Smooth muscle cell (in vitro differentiated cells): ENCODE data around the gene PSMD13. TPM values are rescaled to one million over a fixed set of nuclear protein-coding genes. Genes with fewer than 3 reads are reported as not detected.

ENCODE experiments used
- DNase-seq: peaks from one replicate; lab custom pipeline; 2025; ENCODE audit not compliant: unreplicated experiment; lab: John Stamatoyannopoulos, UW
- H2AFZ ChIP-seq: fragments of 200-600 bp; sonication (generic); 2 replicates; pipeline ENCODE4 v1.6.0; 2016; ENCODE audit warnings: antibody characterized with exemption, low read depth, mild to moderate bottlenecking
- H3F3A ChIP-seq: fragments of 200-600 bp; sonication (generic); 2 replicates; pipeline ENCODE4 v1.6.0; 2017; ENCODE audit warnings: antibody characterized with exemption, low read depth
- H3K27ac ChIP-seq: fragments of 200-600 bp; sonication (generic); 2 replicates; pipeline ENCODE4 v1.5.1; 2016; ENCODE audit warnings: low read depth, mild to moderate bottlenecking
- H3K27me3 ChIP-seq: fragments of 200-600 bp; sonication (generic); 2 replicates; pipeline ENCODE4 v1.6.1; 2016; ENCODE audit warnings: low read depth, mild to moderate bottlenecking
- H3K36me3 ChIP-seq: fragments of 200-600 bp; sonication (generic); 2 replicates; pipeline ENCODE4 v1.5.1; 2016; ENCODE audit warnings: low read depth
- H3K4me1 ChIP-seq: fragments of 200-600 bp; sonication (generic); 2 replicates; pipeline ENCODE4 v1.5.1; 2016; ENCODE audit warnings: low read depth
- H3K4me2 ChIP-seq: fragments of 200-600 bp; sonication (generic); 2 replicates; pipeline ENCODE4 v1.6.0; 2016; ENCODE audit warnings: mild to moderate bottlenecking
- H3K4me3 ChIP-seq: fragments of 200-600 bp; sonication (generic); 2 replicates; pipeline ENCODE4 v1.5.1; 2016; ENCODE audit warnings: mild to moderate bottlenecking
- H3K79me2 ChIP-seq: fragments of 200-600 bp; sonication (generic); 2 replicates; pipeline ENCODE4 v1.6.0; 2016; ENCODE audit warnings: low read depth, mild to moderate bottlenecking
- H3K9ac ChIP-seq: fragments of 200-600 bp; sonication (generic); 2 replicates; pipeline ENCODE4 v1.6.0; 2016; ENCODE audit warnings: low read depth
- H3K9me3 ChIP-seq: fragments of 200-600 bp; sonication (generic); replicated peaks from 2 replicates; pipeline ENCODE4 v1.5.1; 2016; ENCODE audit warnings: low read depth
- H4K20me1 ChIP-seq: fragments of 200-600 bp; sonication (generic); 2 replicates; pipeline ENCODE4 v1.6.0; 2016; ENCODE audit warnings: low read depth
- WGBS: methylation state at CpG from one replicate; pipeline ENCODE4 v1.1.7; 2016; ENCODE audit warnings: low lambda C conversion rate; 5-methylcytosine and 5-hydroxymethylcytosine counted together
- polyA plus RNA-seq: library from polyadenylated mRNA; unstranded; fragments of >200 nt; fragmentation: Nextera tagmentation; extraction: Ambion mirVana; gene quantifications from 2 replicates; pipeline ENCODE4 v1.2.1, GENCODE V29; 2016
- total RNA-seq: library from RNA; depleted of rRNA; stranded (reverse); fragments of >200 nt; gene quantifications from 2 replicates; pipeline ENCODE4 v1.2.3, GENCODE V29; 2014
- TF ChIP-seq, protein P1 (sequence below): fragments of 200-600 bp; sonication (generic); IDR thresholded peaks from 2 replicates; pipeline ENCODE4 v1.5.1; 2017; ENCODE audit warnings: borderline replicate concordance, mild to moderate bottlenecking, antibody characterized with exemption; ENCODE audit not compliant: insufficient read depth, poor library complexity, severe bottlenecking

The PSMD13 gene
- total and polyA plus RNA-seq, 2 experiments from 2014 or later, result 77.4 to 200 TPM

DNA sequence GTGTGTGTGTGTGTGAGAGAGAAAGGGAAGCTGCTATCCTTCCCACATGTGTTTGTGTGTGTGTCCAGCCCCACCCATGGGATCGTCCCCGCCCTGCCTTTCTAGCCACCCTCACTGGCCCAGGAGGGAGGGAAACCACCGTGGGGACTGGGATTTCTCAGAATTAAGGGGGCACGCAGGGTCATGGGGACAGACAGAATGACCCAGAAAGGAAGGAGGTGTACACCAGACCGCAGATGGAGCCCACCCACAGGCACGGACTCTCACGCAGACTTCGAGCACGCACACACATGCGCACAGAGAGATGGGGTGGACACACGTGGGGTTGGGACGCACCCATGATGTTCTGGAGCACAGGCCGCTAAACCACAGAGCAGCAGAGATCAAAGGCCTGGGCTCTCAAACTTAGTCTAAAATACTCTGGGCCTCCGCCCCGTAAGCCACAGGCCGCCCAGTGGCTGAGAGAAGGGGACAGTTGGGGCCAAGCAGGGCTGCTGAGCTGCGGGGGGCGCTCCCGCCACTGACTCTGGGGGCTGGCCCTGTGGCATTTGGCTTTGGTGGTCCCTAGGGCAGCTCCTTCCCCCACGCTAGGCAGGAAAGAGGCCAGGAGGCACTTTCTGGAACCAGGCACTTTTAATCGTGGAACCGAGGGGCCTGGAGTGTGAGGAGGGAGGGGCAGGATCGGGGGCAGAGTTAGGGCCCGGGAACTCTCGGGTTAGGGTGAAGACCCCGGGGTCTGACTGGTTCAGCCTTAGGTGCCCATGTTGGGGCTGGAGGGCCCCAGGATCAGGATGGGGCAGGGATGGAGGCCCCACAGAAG, 61.0 kb downstream of the PSMD13 start:
- Histone ChIP-seq H3K79me2 (no peaks in the 10 kb centered on the region), H4K20me1 (no peaks in the 10 kb centered on the region), H3K27me3 (no peaks in the 10 kb centered on the region), H3K27ac (no peak overlapping the region), H3K9ac (no peak overlapping the region), H2AFZ (no peak overlapping the region), H3K4me3 (no peak overlapping the region), H3K9me3 (no peaks in the 10 kb centered on the region), H3F3A (no peaks in the 10 kb centered on the region), H3K4me1 (no peaks in the 10 kb centered on the region), H3K36me3 (no peaks in the 10 kb centered on the region), H3K4me2 (no peak overlapping the region)
- DNase-seq, result no peak
- TF ChIP-seq, protein P1, sequence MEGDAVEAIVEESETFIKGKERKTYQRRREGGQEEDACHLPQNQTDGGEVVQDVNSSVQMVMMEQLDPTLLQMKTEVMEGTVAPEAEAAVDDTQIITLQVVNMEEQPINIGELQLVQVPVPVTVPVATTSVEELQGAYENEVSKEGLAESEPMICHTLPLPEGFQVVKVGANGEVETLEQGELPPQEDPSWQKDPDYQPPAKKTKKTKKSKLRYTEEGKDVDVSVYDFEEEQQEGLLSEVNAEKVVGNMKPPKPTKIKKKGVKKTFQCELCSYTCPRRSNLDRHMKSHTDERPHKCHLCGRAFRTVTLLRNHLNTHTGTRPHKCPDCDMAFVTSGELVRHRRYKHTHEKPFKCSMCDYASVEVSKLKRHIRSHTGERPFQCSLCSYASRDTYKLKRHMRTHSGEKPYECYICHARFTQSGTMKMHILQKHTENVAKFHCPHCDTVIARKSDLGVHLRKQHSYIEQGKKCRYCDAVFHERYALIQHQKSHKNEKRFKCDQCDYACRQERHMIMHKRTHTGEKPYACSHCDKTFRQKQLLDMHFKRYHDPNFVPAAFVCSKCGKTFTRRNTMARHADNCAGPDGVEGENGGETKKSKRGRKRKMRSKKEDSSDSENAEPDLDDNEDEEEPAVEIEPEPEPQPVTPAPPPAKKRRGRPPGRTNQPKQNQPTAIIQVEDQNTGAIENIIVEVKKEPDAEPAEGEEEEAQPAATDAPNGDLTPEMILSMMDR, result no peak
- 81% methylated on average over 26 of the region's 26 CpGs for WGBS

DNA sequence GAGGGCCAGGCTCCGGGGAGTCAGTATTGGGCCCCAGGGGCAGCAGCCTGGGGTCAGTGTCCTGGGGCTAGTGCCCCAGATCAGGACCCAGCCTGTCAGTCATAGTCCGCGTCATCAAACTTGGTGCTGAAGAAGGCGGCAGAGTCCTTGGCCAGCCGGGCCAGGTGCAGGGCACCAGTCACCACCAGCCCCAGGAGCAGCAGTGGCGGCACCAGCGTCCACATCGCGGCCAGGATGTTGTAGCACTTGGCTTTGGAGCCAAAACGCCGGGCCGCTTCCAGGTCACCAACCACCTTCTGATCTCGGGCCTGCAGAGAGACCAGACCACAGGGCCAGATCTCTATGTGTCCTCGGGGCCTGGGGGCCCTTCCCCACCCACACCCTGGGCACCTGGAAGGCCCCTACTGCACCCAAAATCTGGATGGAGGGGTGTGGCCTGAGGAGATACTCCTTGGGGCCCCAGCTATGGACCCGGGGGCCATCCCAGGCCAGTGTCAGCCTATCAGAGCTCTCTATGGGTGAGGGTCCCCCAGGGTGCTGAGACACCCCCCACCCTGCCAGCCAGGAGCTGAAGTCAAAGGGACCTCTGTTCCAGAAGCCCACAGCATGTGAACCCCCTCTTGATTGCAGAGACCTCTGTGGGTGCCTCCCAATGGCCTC, 61.8 kb downstream of the PSMD13 start:
- no peaks in the 10 kb centered on the region for H3K4me1 ChIP-seq

DNA sequence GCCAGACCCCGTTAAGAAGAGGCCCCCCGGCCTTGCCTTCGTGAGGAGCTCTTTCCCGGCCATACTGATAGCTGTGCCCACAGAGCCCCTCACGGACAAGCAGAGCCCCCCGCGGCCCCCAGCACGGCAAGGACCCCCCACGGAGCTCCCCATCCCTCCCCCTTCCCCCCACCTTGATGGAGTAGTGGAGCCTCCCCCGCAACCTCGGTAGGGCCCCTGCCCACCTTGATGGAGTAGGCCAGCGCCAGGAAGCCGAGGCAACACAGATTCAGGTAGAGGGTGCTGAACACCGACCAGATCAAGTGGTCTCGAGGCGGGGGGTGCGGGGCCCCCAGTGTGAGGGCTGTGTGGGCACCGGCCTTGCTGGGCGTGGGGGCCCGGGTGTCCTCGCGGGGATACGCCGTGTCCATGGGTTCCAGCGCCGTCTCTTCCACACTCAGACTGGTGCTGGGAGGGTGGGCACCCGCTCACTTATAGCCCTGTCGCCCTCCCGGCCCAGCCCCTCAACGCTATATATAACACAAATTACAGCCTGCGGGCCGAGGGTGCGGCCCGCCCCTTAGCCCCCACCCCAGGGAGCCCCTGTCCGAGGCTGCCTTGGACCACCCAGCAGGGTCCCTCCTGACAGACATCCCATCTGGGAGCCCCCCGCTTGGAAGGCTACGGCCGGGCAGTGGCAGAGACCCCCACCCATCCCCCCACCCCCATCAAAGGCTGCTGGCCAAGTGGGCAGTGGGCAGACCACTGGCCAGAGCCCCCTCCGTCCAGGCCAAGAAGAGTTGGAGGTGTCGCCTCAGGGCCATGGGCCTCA, 62.5 kb downstream of the PSMD13 start, which contains the start of gene IFITM5:
Gene IFITM5, minus strand, starts transcription at position 446 of the 811 bp plus-strand sequence. Its CDS starts 36 bp downstream, at position 410.
- H3K36me3 ChIP-seq, result no peaks in the 10 kb centered on the region
- no peaks in the 10 kb centered on the region for H4K20me1 ChIP-seq
- no peak within 1 kb of the TSS for H3K4me2 ChIP-seq
- no peak within 1 kb of the TSS for H3K27ac ChIP-seq
- TF ChIP-seq, protein P1, result no peak
- H3K4me1 ChIP-seq, result no peaks in the 10 kb centered on the region
- H3K79me2 ChIP-seq, result no peaks in the 10 kb centered on the region
- H3K27me3 ChIP-seq, result no peaks in the 10 kb centered on the region
- H3K9me3 ChIP-seq, result no peaks in the 10 kb centered on the region
- no peak within 1 kb of the TSS for H3K9ac ChIP-seq
- no peak within 1 kb of the TSS for H2AFZ ChIP-seq
- 91% methylated on average over 33 of the region's 40 CpGs for WGBS
- no peaks in the 10 kb centered on the region for H3F3A ChIP-seq
- no peak for DNase-seq
- H3K4me3 ChIP-seq, result no peak within 1 kb of the TSS

More for the DNA sequence above, 61.8 kb downstream of the PSMD13 start:
- Histone ChIP-seq H3K9ac (no peak overlapping the region), H3K36me3 (no peaks in the 10 kb centered on the region), H3K4me2 (no peak overlapping the region), H4K20me1 (no peaks in the 10 kb centered on the region), H2AFZ (no peak overlapping the region), H3F3A (no peaks in the 10 kb centered on the region), H3K4me3 (no peak overlapping the region), H3K27me3 (no peaks in the 10 kb centered on the region), H3K79me2 (no peaks in the 10 kb centered on the region), H3K9me3 (no peaks in the 10 kb centered on the region), H3K27ac (no peak overlapping the region)
- TF ChIP-seq, protein P1, result no peak
- DNase-seq, result no peak
- WGBS, result 92% methylated on average over 14 of the region's 15 CpGs
